NB4 (cell line): ENCODE data around the gene CCL1.

ENCODE experiments used
- CTCF ChIP-seq: IDR thresholded peaks from one replicate; pipeline ENCODE4 v1.5.1; 2012; ENCODE audit warnings: low read depth, low read length
- MAX ChIP-seq: IDR thresholded peaks from 2 replicates; pipeline ENCODE4 v1.6.1; 2011; ENCODE audit warnings: low read depth, low read length
- POLR2A ChIP-seq: IDR thresholded peaks from 2 replicates; pipeline ENCODE4 v1.6.1; 2011; ENCODE audit warnings: mild to moderate bottlenecking; ENCODE audit not compliant: insufficient read length; ENCODE audit errors: extremely low read depth

GRCh38 chr17:34349751-34350150, 13.3 kb downstream of the CCL1 start:
- TF ChIP-seq POLR2A (no peak), CTCF (no peak), MAX (no peak)
